Measurements from ENCODE around the gene MADD. TPM values are rescaled to one million over a fixed set of nuclear protein-coding genes. Genes with fewer than 3 reads are reported as not detected.
A peak's percentile ranks its signal among the peaks of the same experiment; 100 is the strongest.

The MADD gene
- total RNA-seq, 3 donors from 2014 or later (not counting 1 experiment from before 2014, with no cell fraction given) = 333 to 383 (median 335) TPM

GRCh38 chr11:47249378-47249715 lies 20.6 kb upstream of the MADD start:
- 80% methylated on average over 3 of the region's 3 CpGs for WGBS (ENCODE audit: insufficient coverage)
- Mint-ChIP-seq H3K4me3 (peak overlapping the region; percentile 99), H3K27me3 (ENCODE audit: low read depth in 2 of 2) (no peaks in the 10 kb centered on the region), H3K4me1 (peaks cover 26% of the 10 kb centered on the region in 2 donors), H3K9me3 (no peaks in the 10 kb centered on the region), H3K36me3 (no peaks in the 10 kb centered on the region), H3K27ac (peak overlapping the region; percentile 94 to 98)
- TF ChIP-seq CTCF (IDR thresholded peaks at IDR 0.05) = no peak
- H3K27ac ChIP-seq (ENCODE audit: low read length) = no peak overlapping the region
- intact Hi-C loops (cut with micrococcal nuclease) = loop anchor here (2.0 kb wide), 3 partner anchors 35 to 549 kb away; partner anchors contain the start of genes ARHGAP1, CSTPP1, DDB2 and ZNF408
- H3K4me1 ChIP-seq (ENCODE audit: control insufficient read depth, insufficient read depth, low read length) = peaks cover 28% of the 10 kb centered on the region
- H3K36me3 ChIP-seq (ENCODE audit: control insufficient read depth, insufficient read depth, low read length) = peaks cover 13% of the 10 kb centered on the region
- no peaks in the 10 kb centered on the region for H3K27me3 ChIP-seq (ENCODE audit: control insufficient read depth, insufficient read depth, low read length)
- no peak for DNase-seq
- ATAC-seq = no peak
- peak overlapping the region; percentile 70 for H3K4me3 ChIP-seq (ENCODE audit: low read length)
- H3K9me3 ChIP-seq (ENCODE audit: control insufficient read depth, insufficient read depth, low read length) = no peaks in the 10 kb centered on the region

- Mint-ChIP-seq H3K9me3 (no peaks in the 10 kb centered on the region), H3K27ac (no peak overlapping the region), H3K4me1 (peaks cover 26 to 32% of the 10 kb centered on the region in 2 donors), H3K36me3 (no peaks in the 10 kb centered on the region), H3K4me3 (no peak overlapping the region), H3K27me3 (ENCODE audit: low read depth in 2 of 2) (no peaks in the 10 kb centered on the region)
- Histone ChIP-seq H3K4me1 (ENCODE audit: control insufficient read depth, insufficient read depth, low read length) (peaks cover 28% of the 10 kb centered on the region), H3K4me3 (ENCODE audit: low read length) (no peak overlapping the region), H3K27ac (ENCODE audit: low read length) (no peak overlapping the region), H3K9me3 (ENCODE audit: control insufficient read depth, insufficient read depth, low read length) (no peaks in the 10 kb centered on the region), H3K36me3 (ENCODE audit: control insufficient read depth, insufficient read depth, low read length) (no peaks in the 10 kb centered on the region), H3K27me3 (ENCODE audit: control insufficient read depth, insufficient read depth, low read length) (no peaks in the 10 kb centered on the region)
- DNase-seq = no peak
- no peak for TF ChIP-seq CTCF (IDR thresholded peaks at IDR 0.05)
- intact Hi-C loops (cut with micrococcal nuclease) = no loop called here
- no peak for ATAC-seq
- WGBS (ENCODE audit: insufficient coverage) = 56% methylated on average over 3 of the region's 3 CpGs
Measured at GRCh38 chr11:47251751-47252150, 18.2 kb upstream of the MADD start.

- intact Hi-C loops (cut with micrococcal nuclease) = no loop called here
- no peak overlapping the region for H3K4me3 Mint-ChIP-seq
- no peak for TF ChIP-seq CTCF (IDR thresholded peaks at IDR 0.05)
- no peak overlapping the region for H3K27ac Mint-ChIP-seq
- no peak overlapping the region for H3K27ac ChIP-seq (ENCODE audit: low read length)
- no peak for DNase-seq
- H3K27me3 ChIP-seq (ENCODE audit: control insufficient read depth, insufficient read depth, low read length) = no peaks in the 10 kb centered on the region
- H3K36me3 Mint-ChIP-seq = no peaks in the 10 kb centered on the region
- no peak for ATAC-seq
- H3K9me3 ChIP-seq (ENCODE audit: control insufficient read depth, insufficient read depth, low read length) = no peaks in the 10 kb centered on the region
- H3K4me1 ChIP-seq (ENCODE audit: control insufficient read depth, insufficient read depth, low read length) = peaks cover 27% of the 10 kb centered on the region
- H3K4me3 ChIP-seq (ENCODE audit: low read length) = no peak overlapping the region
- H3K9me3 Mint-ChIP-seq = no peaks in the 10 kb centered on the region
- 90% methylated on average over 2 of the region's 2 CpGs for WGBS (ENCODE audit: insufficient coverage)
- no peaks in the 10 kb centered on the region for H3K36me3 ChIP-seq (ENCODE audit: control insufficient read depth, insufficient read depth, low read length)
- H3K27me3 Mint-ChIP-seq (ENCODE audit: low read depth in 2 of 2) = no peaks in the 10 kb centered on the region
- peaks cover 15 to 32% of the 10 kb centered on the region in 2 donors for H3K4me1 Mint-ChIP-seq
Measured at GRCh38 chr11:47253660-47254059, 16.3 kb upstream of the MADD start.

GRCh38 chr11:47254386-47254785 lies 15.5 kb upstream of the MADD start:
- Mint-ChIP-seq H3K27ac (no peak overlapping the region), H3K4me1 (peaks cover 12 to 31% of the 10 kb centered on the region in 2 donors), H3K9me3 (no peaks in the 10 kb centered on the region), H3K27me3 (ENCODE audit: low read depth in 2 of 2) (no peaks in the 10 kb centered on the region), H3K36me3 (no peaks in the 10 kb centered on the region), H3K4me3 (no peak overlapping the region)
- Histone ChIP-seq H3K36me3 (ENCODE audit: control insufficient read depth, insufficient read depth, low read length) (no peaks in the 10 kb centered on the region), H3K4me1 (ENCODE audit: control insufficient read depth, insufficient read depth, low read length) (peaks cover 30% of the 10 kb centered on the region), H3K4me3 (ENCODE audit: low read length) (no peak overlapping the region), H3K27me3 (ENCODE audit: control insufficient read depth, insufficient read depth, low read length) (no peaks in the 10 kb centered on the region), H3K27ac (ENCODE audit: low read length) (no peak overlapping the region), H3K9me3 (ENCODE audit: control insufficient read depth, insufficient read depth, low read length) (no peaks in the 10 kb centered on the region)
- TF ChIP-seq CTCF (IDR thresholded peaks at IDR 0.05) = no peak
- 78% methylated on average over 3 of the region's 3 CpGs for WGBS (ENCODE audit: insufficient coverage)
- intact Hi-C loops (cut with micrococcal nuclease) = no loop called here
- ATAC-seq (no peak), DNase-seq (no peak)
